Sciatic nerve (tissue), 2 donors: ENCODE measurements around the gene CLGN. TPM values are rescaled to one million over a fixed set of nuclear protein-coding genes. Genes with fewer than 3 reads are reported as not detected.
A peak's percentile ranks its signal among the peaks of the same experiment; 100 is the strongest.
"Not testable (repeated sequence)": the region's sequence is repeated elsewhere in the genome, so short reads cannot be mapped to it uniquely, and the experiment has no call there.

Experiments
- ATAC-seq: fragments of 200-7000 bp; cut with Tn5 transposase; one replicate; pipeline ENCODE4 v1.9.1; 2020; ENCODE audit warnings: mild to moderate bottlenecking, moderate library complexity
- DNase-seq: peaks from one replicate; pipeline ENCODE4 v3.0.0-alpha.2; 2020; ENCODE audit warnings: low spot score
- intact Hi-C: fragments of 100-400 bp; cut with DNase I; formaldehyde crosslinking; loops from one replicate; pipeline ENCODE4 v1.14.2; 2022
- total RNA-seq: library from RNA; stranded (reverse); fragmentation: NEBNext Ultra II Directional; extraction: Animal tissue kit (Norgen Biotek cat#: 25700); gene quantifications from one replicate; pipeline ENCODE4 v1.2.1, GENCODE V29; 2021
- donor health status: DM: no; HTN: no; CAD: no.
- donor health status: DM: no; HTN: no; CAD: no.

The CLGN gene
- 2.1 TPM for total RNA-seq

- intact Hi-C loops: no loop called here
These were observed at the start of gene CLGN for GRCh38 chr4:140427106-140427918. Gene CLGN (minus strand): TSS chr4:140427648. CDS start chr4:140413078, 14,570 bp downstream.

DNA sequence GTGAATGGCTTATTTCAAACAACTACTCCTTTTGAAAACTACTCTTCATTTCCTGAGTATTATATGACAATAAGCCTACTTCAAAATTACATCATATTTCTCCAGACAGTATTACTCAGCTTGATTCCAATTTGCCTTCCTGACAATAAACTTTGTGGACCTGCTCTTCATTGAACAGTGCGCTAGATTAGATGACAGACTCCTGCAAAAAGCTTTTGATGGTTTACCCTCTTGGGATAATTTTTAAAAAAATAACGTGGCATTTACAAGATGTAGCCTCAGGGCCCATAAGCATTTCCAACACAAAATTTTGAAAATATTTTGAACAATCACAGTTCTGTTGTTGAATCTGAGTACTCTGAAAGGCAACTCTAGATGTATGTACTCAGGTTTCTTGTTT is 44.7 kb upstream of the CLGN start:
- intact Hi-C loops: no loop called here
- DNase-seq: no peak
- ATAC-seq: no peak

More at GRCh38 chr4:140427106-140427918, at the start of gene CLGN:
- DNase-seq (peak; percentile 61), ATAC-seq (peak; percentile 79)

GRCh38 chr4:140469791-140470733 is 42.6 kb upstream of the CLGN start:
- ATAC-seq: no peak
- no peak for DNase-seq
- intact Hi-C loops: no loop called here

DNA sequence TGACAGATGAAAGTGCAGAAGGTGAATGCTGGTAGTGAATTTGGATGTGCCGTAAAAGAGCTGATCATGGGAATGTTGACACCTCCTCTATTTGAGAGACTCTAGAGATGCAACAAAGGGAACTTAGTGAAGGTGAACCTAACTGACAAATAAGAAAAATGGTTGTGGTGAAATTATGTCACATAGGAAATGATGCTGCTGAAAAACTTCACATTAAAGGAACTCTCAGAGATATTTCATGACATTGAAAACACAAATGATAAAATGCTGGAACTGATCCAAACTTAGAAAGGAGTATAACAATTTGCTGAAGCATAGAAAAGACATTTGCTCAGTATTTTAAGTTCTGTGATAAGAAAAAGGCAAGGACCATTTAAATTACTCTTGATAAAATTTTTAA is 38.7 kb upstream of the CLGN start:
- ATAC-seq (no peak), DNase-seq (no peak)
- intact Hi-C loops: no loop called here

DNA sequence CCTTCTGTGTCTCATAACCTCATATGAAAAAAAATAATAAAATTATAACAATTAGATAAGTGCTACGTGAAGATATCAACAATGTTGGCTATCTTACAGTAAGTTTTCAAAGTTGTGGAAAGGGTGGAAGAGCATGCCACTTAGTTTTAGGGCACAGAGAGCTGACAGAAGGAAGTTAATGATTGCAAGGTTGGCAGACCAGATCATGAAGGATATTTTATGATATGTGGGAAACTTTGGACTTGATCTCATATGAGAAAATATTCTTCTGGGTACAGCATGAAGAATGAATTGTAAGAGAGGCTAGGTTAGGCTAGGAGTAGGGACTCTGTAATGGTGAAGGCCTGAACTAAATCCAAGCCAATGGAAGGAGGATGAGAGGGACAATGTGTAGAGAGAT is 36.2 kb upstream of the CLGN start:
- DNase-seq (no peak), ATAC-seq (no peak)
- intact Hi-C loops: no loop called here

GRCh38 chr4:140463182-140463581 is 35.7 kb upstream of the CLGN start:
- ATAC-seq: no peak
- intact Hi-C loops: no loop called here
- no peak for DNase-seq

DNA sequence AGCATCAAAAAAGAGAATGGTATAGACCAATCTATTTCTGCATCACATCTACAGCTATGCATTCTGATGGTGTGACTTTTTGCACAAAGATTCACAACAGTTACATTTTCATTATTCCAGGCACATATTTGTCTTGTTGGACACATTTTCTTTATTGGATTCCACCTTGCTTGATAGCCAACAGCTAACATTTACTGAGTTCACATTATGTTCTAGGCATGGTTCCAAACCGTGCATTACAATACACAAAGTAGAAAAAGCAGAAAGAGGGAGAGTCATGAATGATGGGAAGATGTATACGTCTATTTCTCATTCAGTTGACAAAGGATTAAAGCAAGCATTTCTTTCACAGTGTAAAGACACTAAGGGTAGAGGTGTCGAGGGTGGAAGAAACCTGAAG is 22.9 kb upstream of the CLGN start:
- intact Hi-C loops: no loop called here
- DNase-seq (no peak), ATAC-seq (no peak)

GRCh38 chr4:140448830-140449229 is 21.4 kb upstream of the CLGN start:
- no peak for ATAC-seq
- DNase-seq: no peak
- intact Hi-C loops: no loop called here

DNA sequence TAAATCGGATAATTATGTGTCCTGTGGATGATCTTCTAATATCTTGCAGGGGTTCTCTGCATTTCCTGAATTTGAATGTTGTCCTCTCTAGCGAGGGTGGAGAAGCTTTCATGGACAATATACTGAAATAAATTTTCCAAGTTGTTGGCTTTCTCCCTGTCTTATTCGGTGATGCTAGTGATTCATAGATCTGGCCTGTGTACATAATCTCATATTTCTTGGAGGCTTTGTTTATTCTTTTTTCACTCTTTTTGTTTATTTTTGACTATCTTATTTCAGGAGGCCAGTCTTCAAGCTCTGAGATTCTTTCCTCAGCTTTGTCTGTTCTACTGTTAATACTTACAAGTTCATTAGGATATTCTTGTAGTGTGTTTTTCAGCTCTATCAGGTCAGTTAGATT is 20.7 kb upstream of the CLGN start:
- no peak for DNase-seq
- ATAC-seq: no peak
- intact Hi-C loops: no loop called here

DNA sequence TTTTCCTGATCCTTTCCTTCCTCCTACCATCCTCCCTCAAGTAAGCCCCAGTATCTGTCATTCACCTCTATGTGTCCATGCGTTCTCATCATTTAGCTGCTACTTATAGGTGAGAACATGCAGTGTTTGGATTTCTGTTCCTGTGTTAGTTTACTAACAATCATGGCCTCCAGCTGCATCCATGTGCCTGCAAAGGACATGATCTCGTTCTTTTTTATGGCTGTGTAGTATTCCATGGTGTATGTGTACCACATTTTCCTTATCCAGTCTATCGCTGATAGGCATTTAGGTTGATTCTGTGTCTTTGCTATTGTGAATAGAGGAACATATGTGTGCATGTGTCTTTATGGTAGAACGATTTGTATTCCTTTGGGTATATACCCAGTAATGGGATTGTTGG is 16.9 kb upstream of the CLGN start:
- intact Hi-C loops, DNase-seq, ATAC-seq: not testable (repeated sequence)

DNA sequence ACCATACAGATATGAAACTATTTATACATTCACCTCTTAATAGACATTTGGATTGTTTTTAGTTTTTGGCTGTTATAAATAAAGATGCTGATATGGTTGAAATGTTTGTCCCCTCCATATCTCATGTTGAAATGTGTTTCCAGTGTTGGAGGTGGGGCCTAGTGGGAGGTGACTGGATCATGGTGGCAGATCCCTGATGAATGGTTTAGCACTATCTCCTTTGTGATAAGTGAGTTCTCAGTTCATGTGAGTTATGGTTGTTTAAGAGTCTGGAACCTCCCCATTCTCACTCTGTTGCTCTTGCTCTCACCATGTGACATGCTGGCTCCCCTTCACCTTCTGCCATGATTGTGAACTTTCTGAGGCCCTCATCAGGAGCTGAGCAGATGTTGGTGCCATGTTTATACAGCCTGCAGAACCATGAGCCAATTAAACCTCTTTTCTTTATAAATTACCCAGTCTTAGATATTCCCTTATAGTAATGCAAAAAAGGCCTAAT is 12.2 kb upstream of the CLGN start:
- ATAC-seq (no peak), DNase-seq (no peak)
- intact Hi-C loops: no loop called here

- DNase-seq (no peak), ATAC-seq (no peak)
- intact Hi-C loops: no loop called here
These were observed 547 bp upstream of the CLGN start for GRCh38 chr4:140427919-140428471.

- no peak for DNase-seq
- intact Hi-C loops: no loop called here
- ATAC-seq: no peak
These were observed 790 bp downstream of the CLGN start for GRCh38 chr4:140426610-140427105.

DNA sequence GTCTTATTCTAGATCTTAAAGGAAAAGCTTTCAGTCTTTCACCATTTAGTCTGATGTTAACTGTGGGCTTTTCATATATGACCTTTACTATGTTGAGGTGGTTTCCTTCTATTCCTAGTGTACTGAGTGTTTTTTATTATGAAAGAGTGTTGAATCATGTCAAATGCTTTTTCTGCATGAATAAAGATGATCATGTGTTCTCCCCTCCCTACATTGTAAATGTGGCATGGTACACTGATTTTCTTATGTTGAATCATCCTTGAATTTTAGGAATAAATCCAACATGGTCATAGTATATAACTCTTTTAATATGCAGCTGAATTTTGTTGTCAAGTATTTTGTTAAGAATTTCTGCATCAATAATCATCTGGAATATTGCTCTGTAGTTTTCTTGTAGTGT is 4.3 kb downstream of the CLGN start:
- no peak for DNase-seq
- ATAC-seq: no peak
- intact Hi-C loops: no loop called here

GRCh38 chr4:140413130-140413969 is 14.1 kb downstream of the CLGN start:
- DNase-seq, ATAC-seq, intact Hi-C loops: not testable (repeated sequence)

DNA sequence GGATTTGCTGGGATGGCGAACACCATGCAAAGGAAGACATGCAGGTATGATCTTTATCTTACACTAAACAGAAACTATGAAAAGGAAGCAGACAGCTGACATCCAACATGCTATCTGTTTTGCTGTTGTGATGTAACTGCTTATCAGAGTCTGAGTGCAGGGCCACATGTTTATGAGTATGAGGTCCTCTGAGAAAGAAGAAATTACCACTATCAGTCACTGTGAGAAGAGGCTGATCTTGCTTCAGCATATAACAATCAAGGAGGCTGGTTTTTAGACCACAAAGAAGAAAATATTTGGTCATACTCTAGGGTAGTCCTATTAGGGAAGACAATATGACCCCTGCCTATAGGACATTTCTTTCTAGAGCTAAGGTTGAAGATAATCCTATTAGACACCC is 18.5 kb downstream of the CLGN start:
- intact Hi-C loops: no loop called here

DNA sequence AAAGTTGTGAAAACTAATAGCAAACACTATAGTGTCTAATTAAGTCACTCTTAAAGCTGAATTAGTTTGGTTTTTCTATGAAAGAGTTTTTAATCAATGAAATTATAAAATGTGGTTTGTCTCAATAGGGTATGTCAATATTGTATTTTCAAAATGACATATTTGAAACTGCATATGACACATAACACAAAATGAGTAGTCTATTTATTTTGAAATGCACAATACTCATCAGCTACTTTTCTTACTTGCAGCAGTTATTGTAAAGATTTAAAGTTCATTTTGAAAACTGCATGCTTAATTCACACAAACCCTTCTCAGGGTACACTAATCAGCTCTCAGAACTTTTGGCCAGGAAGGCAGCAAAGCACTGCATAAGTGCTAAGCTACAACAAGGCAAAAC is 21.2 kb downstream of the CLGN start:
- no peak for ATAC-seq
- no peak for DNase-seq
- intact Hi-C loops: no loop called here

More for the DNA sequence above, 18.5 kb downstream of the CLGN start:
- no peak for ATAC-seq
- DNase-seq: no peak

- ATAC-seq: no peak
- intact Hi-C loops: no loop called here
- DNase-seq: no peak
These were observed 27.3 kb downstream of the CLGN start for GRCh38 chr4:140400111-140400510.
